Measurements from ENCODE around the gene BCL3. TPM values are rescaled to one million over a fixed set of nuclear protein-coding genes. Genes with fewer than 3 reads are reported as not detected.

BCL3 gene
- total RNA-seq, 4 donors from 2014 or later: 7.2 to 15.7 (median 8.5) TPM

GRCh38 chr19:44782729-44783128 is 34.2 kb downstream of the BCL3 start:
- intact Hi-C loops (cut with DNase I; ENCODE audit: low total_unique reads) (no loop called here), in situ Hi-C loops (cut with MboI; ENCODE audit: low sequenced_read_pairs in 4 of 4) (loop anchor here in 1 of 4 donors (10.0 kb wide), 1 partner anchor 52 kb away; no protein-coding TSS in a partner anchor)
- no peak for ATAC-seq
- Histone ChIP-seq H3K4me3 (no peak overlapping the region), H3K27me3 (no peaks in the 10 kb centered on the region), H3K9me3 (no peaks in the 10 kb centered on the region), H3K27ac (no peak overlapping the region), H3K4me1 (peaks cover 4 to 6% of the 10 kb centered on the region in 2 donors), H3K36me3 (no peaks in the 10 kb centered on the region)
- DNase-seq: no peak
- TF ChIP-seq POLR2A (IDR thresholded peaks at IDR 0.05): no peak
- TF ChIP-seq, protein P1, sequence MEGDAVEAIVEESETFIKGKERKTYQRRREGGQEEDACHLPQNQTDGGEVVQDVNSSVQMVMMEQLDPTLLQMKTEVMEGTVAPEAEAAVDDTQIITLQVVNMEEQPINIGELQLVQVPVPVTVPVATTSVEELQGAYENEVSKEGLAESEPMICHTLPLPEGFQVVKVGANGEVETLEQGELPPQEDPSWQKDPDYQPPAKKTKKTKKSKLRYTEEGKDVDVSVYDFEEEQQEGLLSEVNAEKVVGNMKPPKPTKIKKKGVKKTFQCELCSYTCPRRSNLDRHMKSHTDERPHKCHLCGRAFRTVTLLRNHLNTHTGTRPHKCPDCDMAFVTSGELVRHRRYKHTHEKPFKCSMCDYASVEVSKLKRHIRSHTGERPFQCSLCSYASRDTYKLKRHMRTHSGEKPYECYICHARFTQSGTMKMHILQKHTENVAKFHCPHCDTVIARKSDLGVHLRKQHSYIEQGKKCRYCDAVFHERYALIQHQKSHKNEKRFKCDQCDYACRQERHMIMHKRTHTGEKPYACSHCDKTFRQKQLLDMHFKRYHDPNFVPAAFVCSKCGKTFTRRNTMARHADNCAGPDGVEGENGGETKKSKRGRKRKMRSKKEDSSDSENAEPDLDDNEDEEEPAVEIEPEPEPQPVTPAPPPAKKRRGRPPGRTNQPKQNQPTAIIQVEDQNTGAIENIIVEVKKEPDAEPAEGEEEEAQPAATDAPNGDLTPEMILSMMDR (IDR thresholded peaks at IDR 0.05 in 4 of 5, conservative IDR thresholded peaks at IDR 0.05 in 1 of 5): no peak

DNA sequence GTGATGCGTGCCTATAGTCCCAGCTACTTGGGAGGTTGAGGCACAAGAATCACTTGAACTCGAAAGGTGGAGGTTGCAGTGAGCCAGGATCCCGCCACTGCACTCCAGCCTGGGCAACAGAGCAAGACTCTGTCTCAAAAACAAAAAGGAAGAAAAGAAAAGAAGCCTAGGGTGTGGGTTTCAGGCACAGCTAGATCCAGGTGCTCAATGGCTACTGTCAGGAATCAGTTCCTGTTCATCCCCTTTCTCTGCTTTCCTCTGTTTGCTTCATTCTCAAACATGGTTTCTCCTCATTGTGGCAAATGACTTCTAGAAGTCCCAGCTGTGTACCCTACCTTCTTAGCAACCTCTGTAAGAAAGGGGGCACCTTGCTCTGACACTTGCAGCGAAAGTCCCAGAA is 35.0 kb downstream of the BCL3 start:
- Histone ChIP-seq H3K4me1 (peaks cover 4 to 6% of the 10 kb centered on the region in 2 donors), H3K27me3 (no peaks in the 10 kb centered on the region), H3K27ac (no peak overlapping the region), H3K36me3 (no peaks in the 10 kb centered on the region), H3K9me3 (no peaks in the 10 kb centered on the region), H3K4me3 (no peak overlapping the region)
- in situ Hi-C loops (cut with MboI; ENCODE audit: low sequenced_read_pairs in 4 of 4) (loop anchor here in 1 of 4 donors (10.0 kb wide), 1 partner anchor 51 kb away; no protein-coding TSS in a partner anchor), intact Hi-C loops (cut with DNase I; ENCODE audit: low total_unique reads) (no loop called here)
- ATAC-seq (no peak), DNase-seq (no peak)
- TF ChIP-seq POLR2A (IDR thresholded peaks at IDR 0.05): no peak
- TF ChIP-seq, protein P1 (IDR thresholded peaks at IDR 0.05 in 4 of 5, conservative IDR thresholded peaks at IDR 0.05 in 1 of 5): no peak

DNA sequence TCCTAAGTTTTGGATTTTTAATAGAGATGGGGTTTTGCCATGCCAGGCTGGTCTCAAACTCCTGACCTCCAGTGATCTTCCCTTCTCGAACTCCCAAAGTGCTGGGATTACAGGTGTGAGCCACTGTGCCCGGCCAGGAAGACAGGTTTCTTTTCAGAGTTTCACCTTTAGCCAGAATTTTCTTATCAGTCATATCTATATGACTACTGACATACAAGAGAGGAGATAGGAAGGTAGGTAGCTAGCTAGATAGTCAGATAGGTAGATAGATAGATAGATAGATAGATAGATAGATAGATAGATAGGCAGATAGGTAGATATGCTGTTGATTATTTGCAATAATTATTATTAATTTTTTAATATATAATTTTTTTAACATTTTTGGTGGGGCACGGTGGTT is 36.8 kb downstream of the BCL3 start:
- ATAC-seq: no peak
- intact Hi-C loops (cut with DNase I; ENCODE audit: low total_unique reads): no loop called here
- H3K9me3 ChIP-seq: no peaks in the 10 kb centered on the region
- TF ChIP-seq, protein P1 (IDR thresholded peaks at IDR 0.05 in 4 of 5, conservative IDR thresholded peaks at IDR 0.05 in 1 of 5): no peak
- TF ChIP-seq POLR2A (IDR thresholded peaks at IDR 0.05): no peak
- DNase-seq: no peak
- in situ Hi-C loops (cut with MboI; ENCODE audit: low sequenced_read_pairs in 4 of 4): loop anchor here in 2 of 4 donors (5.0 to 10.0 kb wide), 2 partner anchors 50 to 52 kb away; no protein-coding TSS in a partner anchor
- no peak overlapping the region for H3K4me3 ChIP-seq
- no peak overlapping the region for H3K27ac ChIP-seq
- no peaks in the 10 kb centered on the region for H3K36me3 ChIP-seq
- H3K4me1 ChIP-seq: peaks cover 4 to 6% of the 10 kb centered on the region in 2 donors
- H3K27me3 ChIP-seq: no peaks in the 10 kb centered on the region

- in situ Hi-C loops (cut with MboI; ENCODE audit: low sequenced_read_pairs in 4 of 4): loop anchor here in 2 of 4 donors (5.0 to 10.0 kb wide), 2 partner anchors 49 to 51 kb away; no protein-coding TSS in a partner anchor
- H3K9me3 ChIP-seq: no peaks in the 10 kb centered on the region
- no peak overlapping the region for H3K27ac ChIP-seq
- H3K4me1 ChIP-seq: peaks cover 4 to 6% of the 10 kb centered on the region in 2 donors
- no peak for DNase-seq
- no peaks in the 10 kb centered on the region for H3K36me3 ChIP-seq
- ATAC-seq: no peak
- TF ChIP-seq, protein P1 (IDR thresholded peaks at IDR 0.05 in 4 of 5, conservative IDR thresholded peaks at IDR 0.05 in 1 of 5): no peak
- no peak for TF ChIP-seq POLR2A (IDR thresholded peaks at IDR 0.05)
- H3K27me3 ChIP-seq: no peaks in the 10 kb centered on the region
- intact Hi-C loops (cut with DNase I; ENCODE audit: low total_unique reads): no loop called here
- H3K4me3 ChIP-seq: no peak overlapping the region
These were observed 37.5 kb downstream of the BCL3 start for GRCh38 chr19:44785993-44786392.

DNA sequence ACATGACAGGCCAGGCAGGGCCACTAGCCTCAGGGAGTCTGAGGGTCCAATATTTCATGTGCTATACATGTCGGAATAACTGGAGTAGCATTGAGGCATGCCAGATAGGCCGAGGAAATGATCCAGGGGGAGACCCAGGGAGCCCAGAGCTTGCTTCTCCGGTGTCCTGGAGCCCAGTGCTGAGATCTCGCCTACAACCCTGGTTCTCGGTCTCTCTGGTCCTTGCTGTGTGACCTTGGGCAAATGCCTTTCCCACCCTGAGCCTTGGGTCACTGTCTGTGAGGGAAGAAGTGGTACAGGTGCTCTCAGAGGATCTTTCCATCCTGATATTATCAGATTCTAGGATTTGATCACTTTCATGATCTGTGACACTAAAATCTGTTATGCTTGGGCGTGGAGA is 40.5 kb downstream of the BCL3 start:
- intact Hi-C loops (cut with DNase I; ENCODE audit: low total_unique reads): no loop called here
- in situ Hi-C loops (cut with MboI; ENCODE audit: low sequenced_read_pairs in 4 of 4): loop anchor here in 2 of 4 donors (5.0 to 10.0 kb wide), 2 partner anchors 46 to 48 kb away; no protein-coding TSS in a partner anchor

More for the DNA sequence above, 40.5 kb downstream of the BCL3 start:
- Histone ChIP-seq H3K27me3 (no peaks in the 10 kb centered on the region), H3K9me3 (no peaks in the 10 kb centered on the region), H3K27ac (no peak overlapping the region), H3K4me1 (peaks cover 4 to 6% of the 10 kb centered on the region in 2 donors), H3K36me3 (no peaks in the 10 kb centered on the region), H3K4me3 (no peak overlapping the region)
- ATAC-seq (no peak), DNase-seq (no peak)
- TF ChIP-seq, protein P1 (IDR thresholded peaks at IDR 0.05 in 4 of 5, conservative IDR thresholded peaks at IDR 0.05 in 1 of 5): no peak
- no peak for TF ChIP-seq POLR2A (IDR thresholded peaks at IDR 0.05)
